Measurements from ENCODE around the gene HIVEP3.

- TF ChIP-seq CTCF (IDR thresholded peaks at IDR 0.05; ENCODE audit: low read depth, low read length): no peak
- TF ChIP-seq POLR2A (IDR thresholded peaks at IDR 0.05; ENCODE audit: extremely low read depth, insufficient read length): no peak
Measured at GRCh38 chr1:41535276-41535675, 383.4 kb downstream of the HIVEP3 start.
